ENCODE data around the gene DTNB.

DTNB gene

GRCh38 chr2:25369439-25369838 lies 303.9 kb downstream of the DTNB start:
- DNase-seq (ENCODE audit: low read depth) = no peak

- DNase-seq (ENCODE audit: low read depth) = peak; percentile 34
Measured at GRCh38 chr2:25368660-25369059, 304.7 kb downstream of the DTNB start.

- no peak for DNase-seq (ENCODE audit: low read depth)
Measured at GRCh38 chr2:25367296-25367695, 306.1 kb downstream of the DTNB start.

- DNase-seq (ENCODE audit: low read depth) = no peak
Measured at GRCh38 chr2:25366629-25367028, 306.7 kb downstream of the DTNB start.

- DNase-seq (ENCODE audit: low read depth) = no peak
Measured at GRCh38 chr2:25365241-25365640, 308.1 kb downstream of the DTNB start.

GRCh38 chr2:25363733-25364132 lies 309.6 kb downstream of the DTNB start:
- DNase-seq (ENCODE audit: low read depth) = no peak

GRCh38 chr2:25362434-25363145 lies 310.8 kb downstream of the DTNB start:
- DNase-seq (ENCODE audit: low read depth) = no peak

GRCh38 chr2:25362049-25362433 lies 311.3 kb downstream of the DTNB start:
- peak; percentile 86 for DNase-seq (ENCODE audit: low read depth)

GRCh38 chr2:25361261-25362048 lies 311.9 kb downstream of the DTNB start:
- DNase-seq (ENCODE audit: low read depth) = no peak

- DNase-seq (ENCODE audit: low read depth) = no peak
Measured at GRCh38 chr2:25358836-25359235, 314.5 kb downstream of the DTNB start.

- DNase-seq (ENCODE audit: low read depth) = no peak
Measured at GRCh38 chr2:25358249-25358815, 315.0 kb downstream of the DTNB start.

GRCh38 chr2:25356088-25356487 lies 317.3 kb downstream of the DTNB start:
- no peak for DNase-seq (ENCODE audit: low read depth)

- no peak for DNase-seq (ENCODE audit: low read depth)
Measured at GRCh38 chr2:25355270-25355669, 318.1 kb downstream of the DTNB start.

- DNase-seq (ENCODE audit: low read depth) = no peak
Measured at GRCh38 chr2:25354116-25354515, 319.3 kb downstream of the DTNB start.

- no peak for DNase-seq (ENCODE audit: low read depth)
Measured at GRCh38 chr2:25349397-25349796, 324.0 kb downstream of the DTNB start.

GRCh38 chr2:25347846-25348245 lies 325.5 kb downstream of the DTNB start:
- no peak for DNase-seq (ENCODE audit: low read depth)

- DNase-seq (ENCODE audit: low read depth) = no peak
Measured at GRCh38 chr2:25347205-25347815, 326.1 kb downstream of the DTNB start.

- no peak for DNase-seq (ENCODE audit: low read depth)
Measured at GRCh38 chr2:25343187-25343825, 330.1 kb downstream of the DTNB start.

- DNase-seq (ENCODE audit: low read depth) = peak; percentile 43
Measured at GRCh38 chr2:25342372-25343186, 330.8 kb downstream of the DTNB start.

- DNase-seq (ENCODE audit: low read depth) = no peak
Measured at GRCh38 chr2:25341753-25342371, 331.5 kb downstream of the DTNB start, which contains the start of gene DNMT3A. Gene DNMT3A, minus strand, starts transcription at chr2:25341925. Its CDS starts 27,941 bp downstream, at chr2:25313984.
